WTC11 (cell line): ENCODE measurements around the gene GRM1. TPM values are rescaled to one million over a fixed set of nuclear protein-coding genes. Genes with fewer than 3 reads are reported as not detected.
A peak's percentile ranks its signal among the peaks of the same experiment; 100 is the strongest.

Experiments used
- ATAC-seq: fragments of 200-7000 bp; cut with Tn5 transposase; 2 replicates; pipeline ENCODE4 v1.10.0; 2021; ENCODE audit warnings: mild to moderate bottlenecking, moderate library complexity
- CTCF ChIA-PET: fragments of 300-600 bp; sonication (Branson Sonifier 250); formaldehyde crosslinking; loops from one replicate; lab custom pipeline; 2021; ENCODE audit warnings: antibody characterized with exemption; lab: Charles Lee
- POLR2A ChIA-PET: fragments of 350-600 bp; sonication (Branson Sonifier 250); formaldehyde crosslinking; loops from one replicate; lab custom pipeline; 2021; ENCODE audit warnings: antibody characterized with exemption; lab: Charles Lee
- DNase-seq: peaks from one replicate; pipeline ENCODE4 v3.0.0; 2021; ENCODE audit warnings: low spot score
- H3K27ac Mint-ChIP-seq: 2 replicates; pipeline ENCODE4 v1.8.0; 2021; ENCODE audit warnings: mixed read lengths
- H3K27me3 Mint-ChIP-seq: 2 replicates; pipeline ENCODE4 v1.8.0; 2021; ENCODE audit warnings: low read depth, mild to moderate bottlenecking, moderate library complexity, mixed read lengths
- H3K36me3 Mint-ChIP-seq: 2 replicates; pipeline ENCODE4 v1.8.0; 2021; ENCODE audit warnings: mixed read lengths
- H3K4me1 Mint-ChIP-seq: 2 replicates; pipeline ENCODE4 v1.8.0; 2022; ENCODE audit warnings: mixed read lengths
- H3K4me3 Mint-ChIP-seq: 2 replicates; pipeline ENCODE4 v1.8.0; 2021; ENCODE audit warnings: mild to moderate bottlenecking, moderate library complexity, mixed read lengths
- H3K9me3 Mint-ChIP-seq: 2 replicates; pipeline ENCODE4 v1.8.0; 2021; ENCODE audit warnings: mixed read lengths
- ATF1 ChIP-seq: sonication (generic); formaldehyde crosslinking; IDR thresholded peaks from 2 replicates; pipeline ENCODE4 v1.8.1; 2023; ENCODE audit warnings: mild to moderate bottlenecking, moderate library complexity, missing genetic modification reagents
- ATF3 ChIP-seq: sonication (generic); formaldehyde crosslinking; conservative IDR thresholded peaks from 2 replicates; pipeline ENCODE4 v1.8.1; 2022; ENCODE audit warnings: mild to moderate bottlenecking, missing genetic modification reagents
- CBFB ChIP-seq: sonication (generic); formaldehyde crosslinking; IDR thresholded peaks from 2 replicates; pipeline ENCODE4 v1.8.1; 2022; ENCODE audit warnings: mild to moderate bottlenecking, low read depth, missing genetic modification reagents
- EMX1 ChIP-seq: fragments of 250-450 bp; sonication (Bioruptor Pico); IDR thresholded peaks from 2 replicates; pipeline ENCODE4 v1.8.0; 2021; ENCODE audit warnings: mild to moderate bottlenecking
- ETV6 ChIP-seq: sonication (generic); formaldehyde crosslinking; IDR thresholded peaks from 2 replicates; pipeline ENCODE4 v1.8.1; 2022; ENCODE audit warnings: mild to moderate bottlenecking, missing genetic modification reagents
- FOXJ3 ChIP-seq: sonication (generic); formaldehyde crosslinking; IDR thresholded peaks from 2 replicates; pipeline ENCODE4 v1.9.0; 2021; ENCODE audit warnings: missing genetic modification reagents, mild to moderate bottlenecking, borderline replicate concordance
- FOXP1 ChIP-seq: sonication (generic); formaldehyde crosslinking; IDR thresholded peaks from 2 replicates; pipeline ENCODE4 v1.8.0; 2022; ENCODE audit warnings: missing genetic modification reagents, mild to moderate bottlenecking, moderate library complexity, borderline replicate concordance
- FOXP4 ChIP-seq: sonication (generic); formaldehyde crosslinking; IDR thresholded peaks from 2 replicates; pipeline ENCODE4 v1.8.0; 2022; ENCODE audit warnings: mild to moderate bottlenecking, missing genetic modification reagents
- RORB ChIP-seq: fragments of 250-450 bp; sonication (Bioruptor Pico); IDR thresholded peaks from 2 replicates; pipeline ENCODE4 v1.9.0; 2021; ENCODE audit warnings: mild to moderate bottlenecking
- TCF7 ChIP-seq: sonication (generic); formaldehyde crosslinking; IDR thresholded peaks from 2 replicates; pipeline ENCODE4 v1.8.0; 2022; ENCODE audit warnings: mild to moderate bottlenecking, low read depth, missing genetic modification reagents, moderate library complexity
- TEAD4 ChIP-seq: sonication (generic); formaldehyde crosslinking; IDR thresholded peaks from 2 replicates; pipeline ENCODE4 v1.8.0; 2022; ENCODE audit warnings: mild to moderate bottlenecking, missing genetic modification reagents
- ZNF138 ChIP-seq: sonication (generic); formaldehyde crosslinking; conservative IDR thresholded peaks from 2 replicates; pipeline ENCODE4 v1.8.1; 2022; ENCODE audit warnings: mild to moderate bottlenecking, moderate library complexity, missing genetic modification reagents
- ZNF219 ChIP-seq: sonication (generic); formaldehyde crosslinking; IDR thresholded peaks from 2 replicates; pipeline ENCODE4 v1.8.0; 2023; ENCODE audit warnings: missing genetic modification reagents, mild to moderate bottlenecking, borderline replicate concordance
- ZNF263 ChIP-seq: sonication (generic); formaldehyde crosslinking; IDR thresholded peaks from 2 replicates; pipeline ENCODE4 v1.8.1; 2022; ENCODE audit warnings: low read depth, mild to moderate bottlenecking, moderate library complexity, missing genetic modification reagents
- ZNF671 ChIP-seq: fragments of 250-450 bp; sonication (Bioruptor Pico); IDR thresholded peaks from 2 replicates; pipeline ENCODE4 v1.8.0; 2021; ENCODE audit warnings: mild to moderate bottlenecking
- total RNA-seq: library from RNA; stranded (reverse); gene quantifications from 3 replicates; pipeline ENCODE4 v1.2.3, GENCODE V29; 2021
- TF ChIP-seq, protein P1 (sequence below): sonication (generic); formaldehyde crosslinking; conservative IDR thresholded peaks from 2 replicates; pipeline ENCODE4 v1.8.1; 2023; ENCODE audit warnings: mild to moderate bottlenecking, low read depth, missing genetic modification reagents, moderate library complexity
- TF ChIP-seq, protein P2 (sequence below): fragments of 250-450 bp; sonication (Bioruptor Pico); IDR thresholded peaks from 2 replicates; pipeline ENCODE4 v1.9.0; 2021; ENCODE audit warnings: mild to moderate bottlenecking
- TF ChIP-seq, protein P3 (sequence below): fragments of 250-450 bp; sonication (Bioruptor Pico); IDR thresholded peaks from 2 replicates; pipeline ENCODE4 v1.8.0; 2021; ENCODE audit warnings: mild to moderate bottlenecking
- TF ChIP-seq, protein P4 (sequence below): fragments of 200-600 bp; IDR thresholded peaks from 2 replicates; pipeline ENCODE4 v1.8.0; 2022; ENCODE audit warnings: antibody characterized with exemption

Gene GRM1
- total RNA-seq, 1 experiment from 2014 or later: 0.46 TPM

DNA sequence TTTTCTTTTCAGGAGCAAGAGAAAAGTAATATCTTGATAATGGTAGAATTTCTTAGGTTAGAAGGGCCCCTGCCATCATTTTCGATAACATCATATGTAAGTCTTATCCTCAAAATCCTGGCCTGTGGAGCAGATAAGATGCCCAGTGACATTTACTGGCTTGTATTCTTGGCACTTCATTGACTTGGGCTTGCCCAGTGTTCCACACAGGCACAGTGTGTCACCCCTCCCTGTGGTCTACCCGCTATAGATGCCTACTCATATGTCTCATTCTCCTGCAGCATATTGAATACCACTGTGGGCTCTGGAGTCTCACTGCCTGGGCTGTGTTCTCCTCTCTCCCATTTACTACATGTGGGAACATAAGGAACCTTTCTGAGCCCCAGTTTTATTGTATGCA, 105.0 kb downstream of the GRM1 start:
- H3K27ac Mint-ChIP-seq: no peak overlapping the region
- H3K9me3 Mint-ChIP-seq: peaks cover 5% of the 10 kb centered on the region
- no peaks in the 10 kb centered on the region for H3K36me3 Mint-ChIP-seq
- POLR2A ChIA-PET: no interaction called here
- no peaks in the 10 kb centered on the region for H3K4me1 Mint-ChIP-seq
- TF ChIP-seq ATF3 (CRISPR knock-in tag) (no peak), FOXJ3 (CRISPR knock-in tag) (no peak), ETV6 (CRISPR knock-in tag) (no peak)
- TF ChIP-seq, protein P1, sequence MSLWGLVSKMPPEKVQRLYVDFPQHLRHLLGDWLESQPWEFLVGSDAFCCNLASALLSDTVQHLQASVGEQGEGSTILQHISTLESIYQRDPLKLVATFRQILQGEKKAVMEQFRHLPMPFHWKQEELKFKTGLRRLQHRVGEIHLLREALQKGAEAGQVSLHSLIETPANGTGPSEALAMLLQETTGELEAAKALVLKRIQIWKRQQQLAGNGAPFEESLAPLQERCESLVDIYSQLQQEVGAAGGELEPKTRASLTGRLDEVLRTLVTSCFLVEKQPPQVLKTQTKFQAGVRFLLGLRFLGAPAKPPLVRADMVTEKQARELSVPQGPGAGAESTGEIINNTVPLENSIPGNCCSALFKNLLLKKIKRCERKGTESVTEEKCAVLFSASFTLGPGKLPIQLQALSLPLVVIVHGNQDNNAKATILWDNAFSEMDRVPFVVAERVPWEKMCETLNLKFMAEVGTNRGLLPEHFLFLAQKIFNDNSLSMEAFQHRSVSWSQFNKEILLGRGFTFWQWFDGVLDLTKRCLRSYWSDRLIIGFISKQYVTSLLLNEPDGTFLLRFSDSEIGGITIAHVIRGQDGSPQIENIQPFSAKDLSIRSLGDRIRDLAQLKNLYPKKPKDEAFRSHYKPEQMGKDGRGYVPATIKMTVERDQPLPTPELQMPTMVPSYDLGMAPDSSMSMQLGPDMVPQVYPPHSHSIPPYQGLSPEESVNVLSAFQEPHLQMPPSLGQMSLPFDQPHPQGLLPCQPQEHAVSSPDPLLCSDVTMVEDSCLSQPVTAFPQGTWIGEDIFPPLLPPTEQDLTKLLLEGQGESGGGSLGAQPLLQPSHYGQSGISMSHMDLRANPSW (CRISPR knock-in tag): no peak
- H3K27me3 Mint-ChIP-seq: no peaks in the 10 kb centered on the region
- CTCF ChIA-PET: no interaction called here
- H3K4me3 Mint-ChIP-seq: no peak overlapping the region
- DNase-seq: no peak
- ATAC-seq: no peak

- CTCF ChIA-PET: no interaction called here
- TF ChIP-seq ATF1 (CRISPR knock-in tag): no peak
- TF ChIP-seq, all 79 proteins: peak for 0
- ATAC-seq: no peak
- Mint-ChIP-seq H3K4me3 (no peak overlapping the region), H3K27ac (no peak overlapping the region), H3K36me3 (no peaks in the 10 kb centered on the region), H3K9me3 (peaks cover 5% of the 10 kb centered on the region), H3K4me1 (no peaks in the 10 kb centered on the region), H3K27me3 (no peaks in the 10 kb centered on the region)
- POLR2A ChIA-PET: no interaction called here
- no peak for DNase-seq
These were observed 106.3 kb downstream of the GRM1 start for GRCh38 chr6:146135167-146135566.

- Mint-ChIP-seq H3K36me3 (no peaks in the 10 kb centered on the region), H3K4me3 (no peak overlapping the region), H3K27ac (no peak overlapping the region), H3K9me3 (0 out of 2 replicates have a peak, but pooled peaks cover 4% of the 10 kb centered on the region), H3K4me1 (peaks cover 5% of the 10 kb centered on the region), H3K27me3 (no peaks in the 10 kb centered on the region)
- TF ChIP-seq RORB (CRISPR knock-in tag): no peak
- no peak for TF ChIP-seq FOXP4
- TF ChIP-seq ZNF219 (CRISPR knock-in tag): no peak
- no peak for TF ChIP-seq EMX1 (CRISPR knock-in tag)
- TF ChIP-seq, protein P2, sequence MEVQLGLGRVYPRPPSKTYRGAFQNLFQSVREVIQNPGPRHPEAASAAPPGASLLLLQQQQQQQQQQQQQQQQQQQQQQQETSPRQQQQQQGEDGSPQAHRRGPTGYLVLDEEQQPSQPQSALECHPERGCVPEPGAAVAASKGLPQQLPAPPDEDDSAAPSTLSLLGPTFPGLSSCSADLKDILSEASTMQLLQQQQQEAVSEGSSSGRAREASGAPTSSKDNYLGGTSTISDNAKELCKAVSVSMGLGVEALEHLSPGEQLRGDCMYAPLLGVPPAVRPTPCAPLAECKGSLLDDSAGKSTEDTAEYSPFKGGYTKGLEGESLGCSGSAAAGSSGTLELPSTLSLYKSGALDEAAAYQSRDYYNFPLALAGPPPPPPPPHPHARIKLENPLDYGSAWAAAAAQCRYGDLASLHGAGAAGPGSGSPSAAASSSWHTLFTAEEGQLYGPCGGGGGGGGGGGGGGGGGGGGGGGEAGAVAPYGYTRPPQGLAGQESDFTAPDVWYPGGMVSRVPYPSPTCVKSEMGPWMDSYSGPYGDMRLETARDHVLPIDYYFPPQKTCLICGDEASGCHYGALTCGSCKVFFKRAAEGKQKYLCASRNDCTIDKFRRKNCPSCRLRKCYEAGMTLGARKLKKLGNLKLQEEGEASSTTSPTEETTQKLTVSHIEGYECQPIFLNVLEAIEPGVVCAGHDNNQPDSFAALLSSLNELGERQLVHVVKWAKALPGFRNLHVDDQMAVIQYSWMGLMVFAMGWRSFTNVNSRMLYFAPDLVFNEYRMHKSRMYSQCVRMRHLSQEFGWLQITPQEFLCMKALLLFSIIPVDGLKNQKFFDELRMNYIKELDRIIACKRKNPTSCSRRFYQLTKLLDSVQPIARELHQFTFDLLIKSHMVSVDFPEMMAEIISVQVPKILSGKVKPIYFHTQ (CRISPR knock-in tag): no peak
- ChIA-PET POLR2A (no interaction called here), CTCF (no interaction called here)
- no peak for ATAC-seq
- DNase-seq: no peak
These were observed 118.0 kb downstream of the GRM1 start for GRCh38 chr6:146146836-146147235.

- Mint-ChIP-seq H3K36me3 (no peaks in the 10 kb centered on the region), H3K9me3 (0 out of 2 replicates have a peak, but pooled peaks cover 1% of the 10 kb centered on the region), H3K27ac (no peak overlapping the region), H3K4me1 (peaks cover 20% of the 10 kb centered on the region), H3K27me3 (no peaks in the 10 kb centered on the region), H3K4me3 (no peak overlapping the region)
- DNase-seq (no peak), ATAC-seq (peak; percentile 65)
- POLR2A ChIA-PET: no interaction called here
- CTCF ChIA-PET: no interaction called here
- TF ChIP-seq ZNF671 (CRISPR knock-in tag) (no peak), TCF7 (CRISPR knock-in tag) (no peak), CBFB (CRISPR knock-in tag) (no peak), TEAD4 (CRISPR knock-in tag) (no peak), ZNF138 (no peak), FOXJ3 (CRISPR knock-in tag) (no peak), ZNF263 (CRISPR knock-in tag) (no peak), FOXP1 (CRISPR knock-in tag) (no peak)
- TF ChIP-seq, protein P3, sequence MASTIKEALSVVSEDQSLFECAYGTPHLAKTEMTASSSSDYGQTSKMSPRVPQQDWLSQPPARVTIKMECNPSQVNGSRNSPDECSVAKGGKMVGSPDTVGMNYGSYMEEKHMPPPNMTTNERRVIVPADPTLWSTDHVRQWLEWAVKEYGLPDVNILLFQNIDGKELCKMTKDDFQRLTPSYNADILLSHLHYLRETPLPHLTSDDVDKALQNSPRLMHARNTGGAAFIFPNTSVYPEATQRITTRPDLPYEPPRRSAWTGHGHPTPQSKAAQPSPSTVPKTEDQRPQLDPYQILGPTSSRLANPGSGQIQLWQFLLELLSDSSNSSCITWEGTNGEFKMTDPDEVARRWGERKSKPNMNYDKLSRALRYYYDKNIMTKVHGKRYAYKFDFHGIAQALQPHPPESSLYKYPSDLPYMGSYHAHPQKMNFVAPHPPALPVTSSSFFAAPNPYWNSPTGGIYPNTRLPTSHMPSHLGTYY (CRISPR knock-in tag): no peak
- TF ChIP-seq, protein P4, sequence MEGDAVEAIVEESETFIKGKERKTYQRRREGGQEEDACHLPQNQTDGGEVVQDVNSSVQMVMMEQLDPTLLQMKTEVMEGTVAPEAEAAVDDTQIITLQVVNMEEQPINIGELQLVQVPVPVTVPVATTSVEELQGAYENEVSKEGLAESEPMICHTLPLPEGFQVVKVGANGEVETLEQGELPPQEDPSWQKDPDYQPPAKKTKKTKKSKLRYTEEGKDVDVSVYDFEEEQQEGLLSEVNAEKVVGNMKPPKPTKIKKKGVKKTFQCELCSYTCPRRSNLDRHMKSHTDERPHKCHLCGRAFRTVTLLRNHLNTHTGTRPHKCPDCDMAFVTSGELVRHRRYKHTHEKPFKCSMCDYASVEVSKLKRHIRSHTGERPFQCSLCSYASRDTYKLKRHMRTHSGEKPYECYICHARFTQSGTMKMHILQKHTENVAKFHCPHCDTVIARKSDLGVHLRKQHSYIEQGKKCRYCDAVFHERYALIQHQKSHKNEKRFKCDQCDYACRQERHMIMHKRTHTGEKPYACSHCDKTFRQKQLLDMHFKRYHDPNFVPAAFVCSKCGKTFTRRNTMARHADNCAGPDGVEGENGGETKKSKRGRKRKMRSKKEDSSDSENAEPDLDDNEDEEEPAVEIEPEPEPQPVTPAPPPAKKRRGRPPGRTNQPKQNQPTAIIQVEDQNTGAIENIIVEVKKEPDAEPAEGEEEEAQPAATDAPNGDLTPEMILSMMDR: no peak
These were observed 120.9 kb downstream of the GRM1 start for GRCh38 chr6:146149770-146150169.
